Suppressor macrophage treated with lipopolysaccharide for 4 hours (primary cell): Measurements from ENCODE around the gene PRR20G.
"Not testable (repeated sequence)": the region's sequence is repeated elsewhere in the genome, so short reads cannot be mapped to it uniquely, and the experiment has no call there.

ENCODE experiments used
- DNase-seq: peaks from one replicate; pipeline ENCODE4 v3.0.0-alpha.2; 2020

PRR20G gene

DNA sequence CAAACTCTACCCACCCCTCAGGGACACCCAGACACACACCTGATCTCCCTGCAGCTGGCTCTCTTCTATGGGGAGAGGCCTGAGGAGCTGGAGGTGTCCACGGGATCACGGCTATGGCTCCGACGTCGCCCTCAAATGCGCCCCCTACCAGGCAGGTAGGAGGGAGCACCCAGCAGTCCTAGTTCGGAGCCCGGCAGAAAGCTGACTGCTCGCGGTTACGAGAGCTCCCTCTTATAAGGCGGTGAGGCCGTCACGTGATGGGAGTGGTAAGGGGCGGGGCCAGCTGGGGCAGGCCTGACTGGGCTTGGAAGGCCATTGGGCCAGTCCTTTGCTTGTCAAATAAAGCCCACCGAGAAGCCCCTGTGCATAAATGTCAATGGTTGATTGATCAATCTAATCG is at the start of gene PRR20G:
TSS of gene PRR20G (minus strand) at position 207 of the 400 bp plus-strand sequence. CDS start 681 bp downstream, outside the sequence.
- DNase-seq = no peak

DNA sequence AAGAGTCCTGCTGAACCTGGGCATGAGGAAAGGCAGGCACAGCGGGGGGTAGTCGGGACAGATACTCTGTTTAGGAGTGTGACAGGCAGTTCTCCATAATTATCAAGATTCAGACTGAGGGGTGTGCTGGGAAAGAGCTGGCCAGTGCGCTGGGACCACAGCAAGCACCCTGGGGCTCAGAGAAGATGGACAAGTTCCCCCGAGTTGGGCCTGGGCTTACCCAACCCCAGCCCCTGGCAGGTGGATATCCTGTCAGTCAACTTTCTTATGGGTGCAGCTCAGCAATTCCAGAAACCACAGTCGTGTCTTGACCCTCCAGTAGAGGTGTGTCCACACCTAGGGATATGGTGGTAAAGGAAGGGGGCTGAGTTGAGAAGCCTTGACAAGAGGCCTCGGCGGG is 49.2 kb upstream of the PRR20G start:
- no peak for DNase-seq

DNA sequence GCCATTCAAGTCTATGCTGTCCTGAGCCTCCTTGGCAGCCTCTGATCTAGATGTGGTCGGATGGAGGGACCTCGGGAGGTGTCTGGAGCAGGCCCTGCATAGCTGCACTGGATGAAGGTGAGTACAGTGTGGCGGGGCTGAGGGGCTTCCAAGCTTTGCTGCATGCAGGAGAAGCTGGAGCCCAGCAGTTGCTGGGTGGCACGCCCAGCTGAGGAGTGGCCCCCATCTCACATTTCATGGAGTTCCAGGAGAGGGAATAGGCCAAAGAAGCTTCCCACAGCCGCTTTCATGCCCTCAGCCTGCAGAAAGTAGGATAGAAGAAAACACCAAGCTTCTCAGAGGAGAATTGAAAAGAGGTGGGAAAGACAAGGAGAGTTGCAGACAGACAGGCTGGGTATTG is 48.3 kb upstream of the PRR20G start:
- no peak for DNase-seq

DNA sequence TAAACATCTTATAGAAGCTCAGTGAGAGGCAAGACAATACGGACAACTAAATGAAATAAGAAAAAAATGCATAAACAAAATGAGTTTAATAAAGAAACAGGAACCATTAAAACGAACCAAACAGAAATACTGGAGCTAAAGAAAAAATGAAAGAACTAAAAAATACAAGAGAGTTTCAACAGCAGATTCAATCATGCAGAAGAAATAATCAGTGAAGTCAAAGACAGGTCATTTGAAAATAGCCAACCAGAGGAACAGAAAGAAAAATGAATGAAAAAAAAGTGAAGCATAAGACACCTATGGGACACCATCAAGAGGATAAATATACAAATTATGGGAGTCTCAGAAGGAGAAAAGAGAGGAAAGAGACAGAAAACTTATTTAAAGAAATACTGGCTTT is 42.5 kb upstream of the PRR20G start:
- no peak for DNase-seq

DNA sequence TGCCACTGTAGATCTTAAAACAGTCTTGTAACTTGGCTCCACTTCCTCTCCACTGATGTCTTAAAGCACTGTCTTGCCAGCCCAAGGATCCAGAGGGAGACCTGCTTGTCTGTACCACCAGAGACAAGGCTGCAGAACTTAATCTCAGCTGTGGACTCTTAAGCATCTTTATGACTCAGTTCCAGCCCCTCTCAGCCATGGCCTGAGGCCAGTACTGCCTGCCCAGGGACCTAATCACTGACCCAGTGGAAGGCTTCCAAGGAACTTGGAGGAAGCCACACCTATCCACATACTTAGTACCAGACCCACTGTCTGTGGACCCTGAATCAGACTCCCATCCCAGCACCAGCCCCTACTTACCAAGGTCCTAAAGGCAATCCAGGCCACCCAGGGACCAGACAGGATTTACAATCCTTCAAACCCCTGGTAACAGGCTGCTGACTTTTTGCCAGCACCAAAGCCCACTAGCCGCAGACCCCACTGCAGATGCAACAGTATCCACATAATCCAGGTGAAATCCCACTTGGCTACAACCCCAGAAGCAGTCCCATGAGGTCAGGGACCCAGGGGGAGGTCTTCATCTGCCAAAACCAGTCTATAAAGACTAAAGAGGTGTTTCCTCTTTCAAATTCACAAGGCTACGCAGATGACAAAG is 41.9 kb upstream of the PRR20G start:
- no peak for DNase-seq

DNA sequence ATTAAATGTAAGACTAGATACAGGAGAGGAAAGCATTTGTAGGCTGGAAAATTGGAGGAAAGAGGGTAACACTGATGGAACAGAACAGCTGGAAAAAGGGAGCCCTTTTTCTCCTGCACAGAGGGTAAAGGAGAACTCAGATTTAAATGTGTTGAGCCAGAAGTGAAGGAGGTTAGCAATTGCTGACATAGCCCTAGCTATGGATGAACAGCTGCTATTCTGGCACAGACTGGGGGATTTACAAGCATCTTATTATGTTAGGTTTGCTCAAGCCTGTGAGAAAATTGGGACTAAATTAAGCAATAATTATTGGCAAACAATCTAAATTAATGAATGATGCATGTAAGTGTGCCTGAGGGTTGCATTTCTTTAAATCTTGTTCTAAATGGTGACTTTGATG is 40.6 kb upstream of the PRR20G start:
- DNase-seq = no peak

DNA sequence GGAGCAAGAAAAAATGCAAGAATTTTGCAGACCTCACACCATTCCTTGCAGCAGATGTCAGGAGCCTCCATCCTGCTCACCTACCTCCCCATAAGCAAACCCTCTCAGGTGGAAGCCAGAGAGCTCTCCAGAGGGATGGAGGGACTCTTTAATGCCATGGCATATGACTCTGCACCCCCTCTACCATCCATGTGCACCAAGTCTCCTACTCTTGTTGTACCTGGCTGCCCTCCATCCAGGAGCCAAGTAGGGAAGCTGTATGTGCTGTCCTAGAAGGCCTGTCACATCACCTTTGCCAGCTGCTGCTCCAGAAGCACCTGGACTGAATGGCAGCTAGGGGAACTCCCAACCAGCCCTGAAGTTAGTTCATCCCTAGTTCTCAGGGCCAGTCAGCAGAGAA is 38.5 kb upstream of the PRR20G start:
- DNase-seq = no peak

DNA sequence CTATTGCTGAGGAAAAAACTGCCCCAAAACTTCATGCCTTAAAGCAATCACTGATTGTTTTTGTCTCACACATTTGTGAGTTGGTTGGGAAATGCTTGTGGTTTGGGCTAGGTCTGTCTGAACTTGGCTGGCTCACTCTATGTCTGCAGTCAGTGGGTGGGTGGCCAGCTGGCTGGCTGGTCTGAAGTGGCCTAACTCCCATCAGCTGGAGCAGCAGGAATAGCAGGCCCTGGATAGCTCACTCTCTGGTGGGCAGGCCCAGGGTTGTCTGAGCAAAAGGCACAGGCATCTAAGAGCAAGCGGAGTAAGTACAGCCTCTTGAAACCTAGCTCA is 37.7 kb upstream of the PRR20G start:
- peak; percentile 56 for DNase-seq

DNA sequence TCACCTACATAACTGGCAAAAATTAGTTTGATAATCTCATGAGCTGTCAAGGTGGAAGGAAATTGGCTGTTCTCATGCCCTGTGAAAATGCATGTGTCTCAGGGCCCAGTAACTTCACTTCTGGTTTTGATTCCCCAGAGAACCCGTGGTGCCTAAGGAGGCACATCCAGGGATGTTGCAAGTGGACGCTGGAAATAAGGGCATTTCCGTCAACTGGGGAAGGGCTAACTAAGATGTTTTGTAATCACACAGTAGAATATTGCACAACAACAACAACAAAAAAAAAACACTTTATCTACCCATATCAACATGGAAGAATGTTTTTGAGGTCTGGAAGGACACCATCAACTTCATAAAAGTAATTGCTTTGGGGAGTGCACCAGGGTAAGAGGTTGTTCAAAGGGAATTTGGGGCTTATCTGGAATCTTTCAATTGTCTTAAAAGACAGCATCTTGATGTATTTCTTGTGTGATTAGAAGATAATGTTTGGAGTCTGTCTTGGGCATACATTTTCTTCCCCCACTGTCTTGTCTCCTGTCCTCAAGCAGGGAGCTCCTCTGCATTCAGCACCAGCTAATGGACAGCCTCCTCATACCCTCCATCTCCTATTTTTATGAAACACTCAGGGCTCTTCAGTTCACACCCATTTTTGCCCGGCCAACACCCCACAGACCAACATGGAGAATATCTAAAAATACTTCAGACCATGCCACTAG is 37.2 kb upstream of the PRR20G start:
- peak; percentile 88 for DNase-seq

DNA sequence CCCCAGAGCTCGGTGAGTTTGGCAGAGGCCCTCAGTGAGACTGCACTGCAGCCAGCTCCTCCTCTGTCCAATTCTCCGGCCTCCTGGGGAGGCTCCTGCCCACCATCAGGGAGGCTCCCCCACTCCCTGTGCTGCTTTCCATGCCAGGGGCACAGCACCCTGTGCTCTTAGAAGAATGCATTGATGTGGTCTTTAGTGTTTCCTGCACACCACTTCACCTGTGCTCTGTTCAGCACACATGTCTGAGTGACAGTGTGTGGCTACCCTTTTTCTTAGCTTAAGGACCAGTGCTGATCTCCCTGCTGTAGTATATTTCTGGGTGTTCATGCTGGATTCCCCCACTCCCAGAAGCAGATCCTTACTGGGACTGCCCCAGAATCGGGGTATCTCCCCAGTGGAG is 36.2 kb upstream of the PRR20G start:
- DNase-seq = no peak

DNA sequence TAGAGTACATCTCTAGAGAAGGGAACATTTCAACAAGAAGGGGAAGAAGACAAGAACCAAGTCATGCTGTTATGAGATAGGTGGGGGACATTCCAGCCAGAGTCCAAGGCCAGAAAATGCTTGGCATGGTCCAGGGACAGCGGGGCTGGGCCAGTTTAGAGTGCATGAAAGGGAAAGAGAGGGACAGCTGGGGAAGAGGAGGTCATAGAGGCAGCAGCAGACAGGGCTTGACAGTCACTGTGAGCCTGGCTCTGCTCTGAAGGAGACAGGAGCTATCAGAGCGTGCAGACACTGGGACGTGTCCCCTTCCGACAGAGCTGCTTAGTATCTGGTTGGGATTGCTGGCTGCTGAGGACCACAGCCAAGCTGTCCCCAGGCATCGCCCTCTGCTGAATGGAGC is 35.7 kb upstream of the PRR20G start:
- DNase-seq = no peak

DNA sequence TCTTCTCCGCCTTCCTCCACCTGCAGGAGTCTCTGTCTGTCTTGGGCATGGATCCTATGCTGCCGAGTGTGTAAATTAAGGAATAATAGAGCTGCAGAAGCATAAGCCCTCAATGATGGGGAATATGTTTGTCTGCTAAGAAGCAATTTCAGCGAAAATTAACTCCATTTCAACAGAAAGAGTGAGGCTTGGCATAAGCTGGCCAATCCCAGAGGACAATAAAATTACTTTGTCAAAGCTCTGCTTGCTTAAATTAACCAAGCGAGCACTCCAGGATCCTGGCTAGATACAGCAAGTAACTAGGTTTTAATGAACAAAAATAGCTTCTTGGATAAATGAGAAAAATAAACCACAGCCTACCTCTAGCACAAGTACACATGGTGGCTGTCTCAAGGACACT is 33.5 kb upstream of the PRR20G start:
- DNase-seq = no peak

DNA sequence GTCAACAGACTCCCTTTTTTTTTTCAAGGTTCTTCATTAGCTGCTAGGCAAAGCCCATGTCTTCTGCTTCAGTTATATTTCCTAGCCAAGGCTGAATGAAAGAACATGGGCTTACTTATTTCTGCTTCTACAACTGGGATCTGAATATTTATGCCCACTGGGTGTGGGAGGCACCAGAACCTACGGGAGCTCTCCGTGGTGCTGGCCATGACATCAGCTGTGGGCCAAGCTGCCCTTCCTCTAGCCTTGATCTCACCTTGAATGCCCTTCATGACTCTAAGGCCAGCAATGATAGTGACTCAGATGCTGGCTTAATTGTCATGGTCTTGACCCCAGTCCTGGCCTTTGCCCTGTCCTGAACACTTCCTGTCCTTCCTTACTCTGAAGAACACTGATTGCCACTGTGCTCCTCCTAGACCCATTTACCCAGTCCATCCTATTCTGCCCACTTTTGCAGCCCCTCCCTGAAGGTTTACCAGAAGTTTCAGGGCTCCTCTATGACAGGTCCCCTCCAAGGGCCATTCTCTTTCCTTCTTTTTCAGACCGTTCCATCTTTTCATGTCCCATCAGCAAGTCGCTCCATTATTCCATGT is 32.8 kb upstream of the PRR20G start:
- no peak for DNase-seq

DNA sequence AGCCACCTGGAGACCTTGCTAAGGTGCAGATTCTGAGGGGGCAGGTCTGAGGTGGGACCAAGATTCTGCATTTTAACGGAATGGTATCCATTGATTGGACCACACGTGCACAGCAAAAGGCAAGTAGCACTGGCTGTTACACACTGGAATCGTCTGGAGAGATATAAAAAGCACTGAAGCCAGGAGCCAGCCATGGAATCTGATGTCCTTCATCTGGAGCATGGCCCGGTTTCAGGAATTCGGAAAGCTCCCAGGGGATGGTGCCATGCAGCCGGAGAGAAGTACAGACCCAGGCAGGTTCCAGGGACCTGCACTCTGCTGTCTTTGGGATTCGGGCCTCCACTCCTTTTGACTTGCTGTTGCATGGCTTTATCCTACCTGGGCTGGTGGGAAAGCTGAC is 28.8 kb upstream of the PRR20G start:
- no peak for DNase-seq

DNA sequence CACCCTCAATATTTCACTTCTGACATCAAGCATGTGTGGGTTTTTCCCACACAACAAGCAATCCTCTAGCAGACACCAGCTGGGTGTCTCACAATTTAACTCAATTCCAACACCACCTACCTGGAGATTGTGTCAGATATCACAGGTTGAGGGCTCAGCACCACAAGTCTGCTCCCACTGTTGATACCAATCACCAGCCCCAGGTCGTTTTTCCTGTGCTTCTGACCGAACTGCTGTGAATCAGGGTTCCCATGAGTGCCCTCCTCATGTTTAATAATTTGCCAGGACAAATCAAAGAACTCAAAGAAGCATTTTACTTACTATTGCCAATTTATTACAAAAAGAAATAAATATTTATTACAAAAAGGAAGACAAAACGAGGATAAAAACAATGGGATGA is 25.0 kb upstream of the PRR20G start:
- DNase-seq = no peak

DNA sequence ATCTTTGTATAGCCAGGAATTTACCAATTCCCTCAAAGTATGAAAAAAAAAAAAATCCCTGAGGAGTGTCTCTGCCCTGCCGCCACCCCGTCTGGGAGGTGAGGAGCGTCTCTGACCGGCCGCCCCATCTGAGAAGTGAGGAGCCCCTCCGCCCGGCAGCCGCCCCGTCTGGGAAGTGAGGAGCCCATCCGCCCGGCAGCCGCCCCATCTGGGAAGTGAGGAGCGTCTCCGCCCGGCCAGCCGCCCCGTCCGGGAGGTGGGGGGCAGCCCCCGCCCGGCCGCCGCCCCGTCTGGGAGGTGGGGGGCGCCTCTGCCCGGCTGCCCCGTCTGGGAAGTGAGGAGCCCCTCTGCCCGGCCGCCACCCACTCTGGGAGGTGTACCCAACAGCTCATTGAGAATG is 21.0 kb upstream of the PRR20G start:
- not testable (repeated sequence) for DNase-seq

DNA sequence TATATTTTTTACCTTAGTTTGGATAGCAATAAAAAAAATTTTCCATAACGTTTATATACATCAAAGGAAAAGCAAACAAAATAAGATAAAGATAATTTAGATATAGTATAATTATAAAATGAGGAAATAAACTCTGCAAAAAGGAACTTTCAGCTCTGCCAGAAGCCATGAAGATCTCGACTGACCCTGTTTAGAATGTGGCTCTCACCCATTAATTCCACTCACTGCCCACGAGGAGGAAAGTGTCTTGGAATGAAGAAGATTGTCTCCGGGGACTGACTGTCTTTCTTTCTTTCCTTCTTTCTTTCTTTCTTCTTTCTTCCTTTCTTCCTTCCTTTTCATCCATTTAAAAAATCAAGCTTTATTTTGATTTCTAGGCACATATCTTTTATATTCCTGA is 20.1 kb upstream of the PRR20G start:
- no peak for DNase-seq

DNA sequence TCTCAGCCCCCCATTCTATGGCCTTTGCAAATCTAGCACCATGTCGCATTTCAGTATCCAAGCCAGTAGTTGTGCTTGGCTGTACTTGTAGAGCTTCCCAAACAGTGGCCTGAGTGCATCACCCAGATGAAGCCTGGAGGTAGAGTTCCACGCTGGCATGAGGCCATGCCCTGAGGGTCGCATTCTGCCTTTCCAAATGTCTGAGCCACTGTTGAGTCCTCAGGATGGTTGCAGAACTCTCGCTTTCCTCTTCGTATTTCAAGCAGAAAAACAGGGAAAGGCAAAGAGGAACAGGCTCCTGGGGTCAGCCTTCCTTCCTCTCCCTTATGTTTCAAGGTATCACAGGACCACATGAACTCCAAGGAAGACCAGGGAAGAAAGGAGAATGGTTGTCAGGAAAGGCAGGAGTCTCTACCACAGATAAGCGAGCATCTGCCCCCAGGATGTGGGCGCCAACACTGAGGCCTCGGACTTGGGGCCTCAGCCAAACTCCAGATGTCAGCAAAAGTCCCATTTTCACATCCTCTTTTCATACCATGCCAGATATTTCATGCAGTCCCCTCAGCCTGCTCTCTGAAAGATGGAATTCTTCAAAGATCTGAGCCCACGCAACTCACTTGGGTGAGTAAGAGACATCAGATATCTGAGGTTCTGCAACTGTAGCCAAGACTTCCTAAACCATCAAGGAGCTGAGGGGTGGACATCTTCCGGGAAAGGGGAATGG is 19.4 kb upstream of the PRR20G start:
- peak; percentile 88 for DNase-seq

DNA sequence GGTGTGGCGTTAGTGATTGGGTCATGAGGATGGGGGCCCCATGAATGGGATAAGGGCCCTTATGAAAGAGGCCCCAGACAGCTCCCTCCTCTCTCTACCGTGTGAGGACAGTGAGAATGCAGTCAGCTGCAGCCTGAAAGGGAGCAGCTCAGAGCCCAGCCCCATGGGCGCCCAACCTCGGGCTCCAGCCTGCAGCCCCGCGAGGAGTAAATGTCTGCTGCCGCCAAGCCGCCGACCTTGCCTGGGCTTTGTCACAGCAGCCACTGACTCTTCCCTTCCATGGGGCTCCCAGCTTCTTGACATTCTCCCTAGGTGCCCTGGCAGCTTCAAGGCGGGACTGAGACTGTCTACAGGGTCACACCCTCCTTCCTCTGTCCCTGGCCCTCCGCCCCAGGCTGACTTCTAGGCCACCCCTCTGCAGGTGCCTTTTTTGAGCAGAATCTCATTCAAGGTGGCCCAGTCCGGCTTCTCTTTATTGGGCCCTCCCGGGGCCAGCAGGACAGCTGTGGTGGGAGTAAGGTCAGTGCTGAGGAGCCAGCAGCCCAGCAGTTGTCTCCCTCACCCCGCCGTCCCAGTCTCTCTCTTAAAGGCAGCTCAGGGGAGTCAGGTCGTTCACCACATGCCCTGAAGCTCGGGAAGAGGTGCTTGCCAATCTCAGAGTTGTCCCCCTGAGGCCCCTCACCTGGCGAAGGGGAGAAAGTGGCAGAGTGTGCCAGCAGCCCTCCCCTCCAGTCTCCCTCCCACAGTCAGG is 18.7 kb upstream of the PRR20G start:
- no peak for DNase-seq

DNA sequence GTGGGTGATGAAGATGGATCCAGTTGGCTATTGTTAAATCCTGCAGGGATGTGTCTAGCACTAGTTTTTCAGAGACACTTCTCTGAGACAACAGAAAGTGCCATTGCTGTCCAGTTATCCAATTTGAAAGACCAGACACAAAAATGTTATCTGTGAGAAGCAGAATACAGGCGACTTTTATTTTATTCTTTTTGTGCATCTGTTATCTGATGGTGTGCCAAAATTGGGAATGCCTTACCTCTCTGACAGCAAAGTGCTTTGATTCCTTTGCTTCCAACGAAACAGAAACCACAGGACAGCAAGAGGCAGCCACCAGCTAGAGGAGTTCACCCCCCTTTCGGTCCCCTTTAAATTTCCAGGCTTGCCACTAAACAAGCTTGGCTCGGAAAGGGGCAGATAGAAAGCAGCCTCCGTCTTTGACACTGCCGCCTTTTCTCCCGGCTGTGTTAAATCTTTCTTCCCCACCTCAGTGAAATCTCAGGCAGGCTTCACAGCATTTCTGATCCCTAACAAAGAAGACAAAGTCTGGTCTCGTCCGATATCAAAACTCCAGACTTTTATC is 17.7 kb upstream of the PRR20G start:
- no peak for DNase-seq

DNA sequence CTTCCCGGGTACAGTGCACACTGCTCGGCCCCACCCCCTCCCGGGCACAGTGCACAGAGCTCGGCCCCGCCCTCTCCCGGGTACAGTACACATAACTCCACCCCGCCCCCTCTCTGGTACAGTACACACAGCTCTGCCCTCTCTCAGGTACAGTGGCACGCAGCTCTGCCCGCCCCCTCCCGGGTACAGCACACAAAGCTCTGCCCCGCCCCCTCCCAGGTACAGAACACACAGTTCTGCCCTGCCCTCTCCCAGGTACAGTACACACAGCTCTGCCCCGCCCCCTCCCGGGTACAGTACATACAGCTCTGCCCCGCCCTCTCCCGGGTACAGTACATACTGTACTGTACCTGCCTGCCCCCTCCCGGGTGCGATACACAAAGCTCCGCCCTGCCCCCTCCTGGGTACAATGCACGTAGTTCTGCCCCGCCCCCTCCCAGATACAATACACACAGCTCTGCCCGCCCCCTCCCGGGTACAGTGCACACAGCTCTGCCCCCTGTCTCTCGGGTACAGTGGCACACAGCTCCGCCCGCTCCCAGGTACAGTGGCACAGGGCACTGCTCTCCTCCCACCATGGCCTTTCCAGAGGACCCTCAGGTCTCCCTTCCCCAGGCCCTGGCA is 16.4 kb upstream of the PRR20G start:
- DNase-seq = no peak

DNA sequence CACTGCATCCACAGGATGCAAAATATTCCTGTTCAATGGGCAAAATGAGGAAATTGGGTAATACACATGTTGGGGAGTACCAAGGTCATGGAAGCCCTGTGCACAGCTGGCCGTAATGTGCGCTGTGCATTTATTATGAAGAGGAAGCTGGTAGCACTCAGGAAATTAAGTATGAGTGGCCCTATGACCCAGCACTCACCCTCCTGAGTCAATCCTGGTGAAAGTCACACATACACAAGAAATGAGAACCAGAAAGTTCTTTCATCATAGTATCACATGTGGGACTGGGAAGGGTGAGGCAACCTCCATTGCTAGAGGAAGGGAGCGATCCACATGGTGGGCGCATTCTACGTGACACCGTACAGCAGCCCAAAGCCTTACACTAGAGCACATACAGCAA is 11.4 kb upstream of the PRR20G start:
- peak; percentile 94 for DNase-seq
